GM20000 (cell line): ENCODE data around the gene ATP1A2.
"Not testable (repeated sequence)": the region's sequence is repeated elsewhere in the genome, so short reads cannot be mapped to it uniquely, and the experiment has no call there.

Experiments
- DNase-seq: peaks from one replicate; pipeline ENCODE4 v3.0.0; 2012; ENCODE audit warnings: low spot score
- CTCF ChIP-seq: IDR thresholded peaks from 2 replicates; pipeline ENCODE4 v1.5.1; 2012; ENCODE audit warnings: mild to moderate bottlenecking, control low read depth; ENCODE audit errors: extremely low read depth, missing control alignments

The ATP1A2 gene

DNA sequence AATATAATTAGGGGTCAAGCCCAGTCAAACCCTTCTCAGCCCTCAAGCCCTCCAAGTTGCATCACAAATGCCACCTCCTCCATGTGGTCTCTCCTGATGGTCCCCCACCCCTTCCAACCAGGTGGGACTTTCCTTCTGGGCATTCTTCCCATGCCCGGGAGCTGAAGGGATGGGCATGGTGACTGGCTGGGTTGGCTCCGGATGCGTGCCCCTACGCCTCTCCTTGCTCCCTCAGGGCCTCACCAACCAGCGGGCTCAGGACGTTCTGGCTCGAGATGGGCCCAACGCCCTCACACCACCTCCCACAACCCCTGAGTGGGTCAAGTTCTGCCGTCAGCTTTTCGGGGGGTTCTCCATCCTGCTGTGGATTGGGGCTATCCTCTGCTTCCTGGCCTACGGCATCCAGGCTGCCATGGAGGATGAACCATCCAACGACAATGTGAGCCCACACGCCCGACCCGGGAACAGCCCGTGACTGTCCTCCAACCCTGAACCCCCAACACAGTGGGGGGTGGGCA is 7.5 kb downstream of the ATP1A2 start:
- no peak for DNase-seq
- TF ChIP-seq CTCF = no peak

GRCh38 chr1:160123726-160124125 is 8.2 kb downstream of the ATP1A2 start:
- no peak for TF ChIP-seq CTCF
- DNase-seq = no peak

- no peak for DNase-seq
These were observed 9.3 kb downstream of the ATP1A2 start for GRCh38 chr1:160124705-160125478.

GRCh38 chr1:160125746-160126145 is 10.2 kb downstream of the ATP1A2 start:
- no peak for TF ChIP-seq CTCF
- no peak for DNase-seq

More at GRCh38 chr1:160124705-160125478, 9.3 kb downstream of the ATP1A2 start:
- no peak for TF ChIP-seq CTCF

GRCh38 chr1:160126342-160126741 is 10.8 kb downstream of the ATP1A2 start:
- DNase-seq = not testable (repeated sequence)

DNA sequence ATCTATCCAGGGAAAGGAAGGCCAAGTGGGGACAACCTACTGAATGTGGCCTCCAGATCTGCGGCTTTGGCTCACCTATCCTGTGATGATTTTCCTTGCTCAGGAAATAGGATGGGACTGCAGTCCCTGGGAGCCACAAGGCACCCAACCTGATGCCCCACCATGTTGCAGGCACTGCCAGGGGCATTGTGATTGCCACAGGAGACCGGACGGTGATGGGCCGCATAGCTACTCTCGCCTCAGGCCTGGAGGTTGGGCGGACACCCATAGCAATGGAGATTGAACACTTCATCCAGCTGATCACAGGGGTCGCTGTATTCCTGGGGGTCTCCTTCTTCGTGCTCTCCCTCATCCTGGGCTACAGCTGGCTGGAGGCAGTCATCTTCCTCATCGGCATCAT is 11.8 kb downstream of the ATP1A2 start:
- no peak for DNase-seq
- no peak for TF ChIP-seq CTCF

- TF ChIP-seq CTCF = no peak
These were observed 12.4 kb downstream of the ATP1A2 start for GRCh38 chr1:160127865-160128523.

More at GRCh38 chr1:160127865-160128523, 12.4 kb downstream of the ATP1A2 start:
- no peak for DNase-seq
